Measurements from ENCODE around the gene SYK. TPM values are rescaled to one million over a fixed set of nuclear protein-coding genes. Genes with fewer than 3 reads are reported as not detected.

SYK gene
- polyA plus RNA-seq, 1 of the 3 experiments (the other 2 are of a cell fraction): not detected

DNA sequence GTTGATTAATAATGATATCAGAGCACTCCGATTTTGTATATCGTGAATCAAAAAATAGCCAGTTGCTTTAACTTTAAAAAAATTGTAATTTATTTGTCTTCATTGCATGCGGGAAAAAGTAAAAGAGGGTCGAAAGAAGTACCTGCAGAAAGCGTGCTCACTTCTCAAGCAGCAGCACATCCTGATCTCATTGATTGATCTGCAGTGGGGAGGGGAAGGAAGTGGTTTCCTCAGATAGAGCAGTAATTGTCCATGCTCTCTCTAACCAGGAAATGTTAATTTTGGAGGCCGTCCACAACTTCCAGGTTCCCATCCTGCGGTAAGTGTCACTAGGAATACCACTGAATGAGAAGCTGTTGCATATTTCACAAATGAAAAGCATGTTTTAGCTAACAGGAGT lies 63.2 kb downstream of the SYK start:
- no peaks in the 10 kb centered on the region for H3K27me3 ChIP-seq (ENCODE audit: insufficient read depth)
- H3K4me2 ChIP-seq: no peak overlapping the region
- H3F3A ChIP-seq (replicated peaks; ENCODE audit: insufficient read depth): no peaks in the 10 kb centered on the region
- TF ChIP-seq GATA2 (CRISPR knock-in tag; IDR thresholded peaks at IDR 0.05) (no peak), TAF1 (IDR thresholded peaks at IDR 0.05; ENCODE audit: borderline replicate concordance, low read depth, low read length) (no peak), GABPA (IDR thresholded peaks at IDR 0.05; ENCODE audit: low read depth) (no peak), EP300 (IDR thresholded peaks at IDR 0.05; ENCODE audit: borderline replicate concordance in 1 of 2, low read depth in 1 of 2, low read length in 1 of 2) (no peak), SIN3A (IDR thresholded peaks at IDR 0.05; ENCODE audit: borderline replicate concordance, low read depth, low read length) (no peak)
- TF ChIP-seq, protein P1, sequence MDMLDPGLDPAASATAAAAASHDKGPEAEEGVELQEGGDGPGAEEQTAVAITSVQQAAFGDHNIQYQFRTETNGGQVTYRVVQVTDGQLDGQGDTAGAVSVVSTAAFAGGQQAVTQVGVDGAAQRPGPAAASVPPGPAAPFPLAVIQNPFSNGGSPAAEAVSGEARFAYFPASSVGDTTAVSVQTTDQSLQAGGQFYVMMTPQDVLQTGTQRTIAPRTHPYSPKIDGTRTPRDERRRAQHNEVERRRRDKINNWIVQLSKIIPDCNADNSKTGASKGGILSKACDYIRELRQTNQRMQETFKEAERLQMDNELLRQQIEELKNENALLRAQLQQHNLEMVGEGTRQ (IDR thresholded peaks at IDR 0.05; ENCODE audit: borderline replicate concordance, low read depth, low read length): no peak
- no peak overlapping the region for H2AFZ ChIP-seq (ENCODE audit: low read depth)
- ChIA-PET CTCF (interaction anchor here (0.6 to 1.0 kb wide), 2 partner anchors 789 to 1266 kb away, joined by 3 read pairs; no protein-coding TSS in a partner anchor), POLR2A (no interaction called here)
- no peak overlapping the region for H3K27ac ChIP-seq (ENCODE audit: low read depth in 2 of 2, low read length in 1 of 2)
- H3K4me3 ChIP-seq (ENCODE audit: low read depth in 2 of 2, low read length in 1 of 2): no peak overlapping the region
- WGBS (ENCODE audit: low lambda C conversion rate): 65% methylated on average over 7 of the region's 7 CpGs
- H3K4me1 ChIP-seq (ENCODE audit: control insufficient read depth in 1 of 2, insufficient read depth in 2 of 2, low read depth in 1 of 2, low read length in 1 of 2): no peaks in the 10 kb centered on the region
- no peaks in the 10 kb centered on the region for H3K9me2 ChIP-seq
- no peak overlapping the region for H3K9ac ChIP-seq
- H3K36me3 ChIP-seq (replicated peaks in 1 of 2; ENCODE audit: control insufficient read depth in 1 of 2, insufficient read depth in 2 of 2, low read length in 1 of 2): no peaks in the 10 kb centered on the region
- no peaks in the 10 kb centered on the region for H3K9me3 ChIP-seq
- no peak for DNase-seq
- H3K79me2 ChIP-seq (ENCODE audit: insufficient read depth): no peaks in the 10 kb centered on the region
- H4K20me1 ChIP-seq (ENCODE audit: insufficient read depth): no peaks in the 10 kb centered on the region

DNA sequence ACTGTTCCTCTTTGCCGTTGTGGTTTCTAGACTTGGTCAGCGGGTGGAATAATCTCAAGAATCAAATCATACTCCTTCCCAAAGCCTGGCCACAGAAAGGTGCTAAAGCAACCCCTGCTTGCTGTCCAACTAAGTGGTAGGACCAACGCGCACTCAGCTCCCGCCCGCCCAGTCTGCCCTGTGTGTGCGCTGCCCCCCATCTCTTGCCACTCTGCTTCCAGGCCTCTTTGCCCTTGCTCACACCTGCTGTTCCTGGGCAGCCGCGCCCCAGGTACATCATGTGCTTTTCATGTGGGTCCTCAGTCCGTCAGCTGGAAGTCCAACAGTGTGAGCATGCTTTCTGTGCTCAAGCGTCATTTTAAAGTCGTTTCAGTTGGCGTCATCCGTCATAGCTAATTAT lies 65.5 kb downstream of the SYK start:
- ChIA-PET POLR2A (no interaction called here), CTCF (interaction anchor here (1.1 kb wide), 1 partner anchor 1273 kb away, joined by 3 read pairs; no protein-coding TSS in a partner anchor)
- no peaks in the 10 kb centered on the region for H3K79me2 ChIP-seq (ENCODE audit: insufficient read depth)
- H3K9me2 ChIP-seq: no peaks in the 10 kb centered on the region
- H3K4me2 ChIP-seq: no peak overlapping the region
- H3K4me1 ChIP-seq (ENCODE audit: control insufficient read depth in 1 of 2, insufficient read depth in 2 of 2, low read depth in 1 of 2, low read length in 1 of 2): no peaks in the 10 kb centered on the region; a peak in 1 of 4 replicates
- H2AFZ ChIP-seq (ENCODE audit: low read depth): no peak overlapping the region
- no peaks in the 10 kb centered on the region for H4K20me1 ChIP-seq (ENCODE audit: insufficient read depth)
- H3K4me3 ChIP-seq (ENCODE audit: low read depth in 2 of 2, low read length in 1 of 2): no peak overlapping the region
- DNase-seq: no peak
- H3K27me3 ChIP-seq (ENCODE audit: insufficient read depth): no peaks in the 10 kb centered on the region
- no peak for TF ChIP-seq FOSL2 (IDR thresholded peaks at IDR 0.05; ENCODE audit: borderline replicate concordance, low read depth)
- TF ChIP-seq RAD21 (IDR thresholded peaks at IDR 0.05; ENCODE audit: low read length): no peak
- no peak for TF ChIP-seq YY1 (IDR thresholded peaks at IDR 0.05; ENCODE audit: low read depth)
- no peak for TF ChIP-seq TCF12 (IDR thresholded peaks at IDR 0.05)
- TF ChIP-seq RCOR1 (IDR thresholded peaks at IDR 0.05; ENCODE audit: low read length): no peak
- no peak for TF ChIP-seq ELF1 (IDR thresholded peaks at IDR 0.05)
- TF ChIP-seq EZH2phosphoT487 (IDR thresholded peaks at IDR 0.05; ENCODE audit: borderline replicate concordance, low read depth): no peak
- TF ChIP-seq TAF1 (IDR thresholded peaks at IDR 0.05; ENCODE audit: borderline replicate concordance, low read depth, low read length): no peak
- no peak for TF ChIP-seq TEAD4 (IDR thresholded peaks at IDR 0.05; ENCODE audit: borderline replicate concordance, insufficient read depth)
- no peak for TF ChIP-seq EP300 (IDR thresholded peaks at IDR 0.05; ENCODE audit: borderline replicate concordance in 1 of 2, low read depth in 1 of 2, low read length in 1 of 2)
- TF ChIP-seq, protein P2, sequence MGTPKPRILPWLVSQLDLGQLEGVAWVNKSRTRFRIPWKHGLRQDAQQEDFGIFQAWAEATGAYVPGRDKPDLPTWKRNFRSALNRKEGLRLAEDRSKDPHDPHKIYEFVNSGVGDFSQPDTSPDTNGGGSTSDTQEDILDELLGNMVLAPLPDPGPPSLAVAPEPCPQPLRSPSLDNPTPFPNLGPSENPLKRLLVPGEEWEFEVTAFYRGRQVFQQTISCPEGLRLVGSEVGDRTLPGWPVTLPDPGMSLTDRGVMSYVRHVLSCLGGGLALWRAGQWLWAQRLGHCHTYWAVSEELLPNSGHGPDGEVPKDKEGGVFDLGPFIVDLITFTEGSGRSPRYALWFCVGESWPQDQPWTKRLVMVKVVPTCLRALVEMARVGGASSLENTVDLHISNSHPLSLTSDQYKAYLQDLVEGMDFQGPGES (IDR thresholded peaks at IDR 0.05; ENCODE audit: low read depth, low read length): no peak
- H3K36me3 ChIP-seq (replicated peaks in 1 of 2; ENCODE audit: control insufficient read depth in 1 of 2, insufficient read depth in 2 of 2, low read length in 1 of 2): no peaks in the 10 kb centered on the region
- H3F3A ChIP-seq (replicated peaks; ENCODE audit: insufficient read depth): no peaks in the 10 kb centered on the region
- H3K9ac ChIP-seq: no peak overlapping the region
- H3K9me3 ChIP-seq: no peaks in the 10 kb centered on the region
- WGBS (ENCODE audit: low lambda C conversion rate): 79% methylated on average over 14 of the region's 14 CpGs
- no peak overlapping the region for H3K27ac ChIP-seq (ENCODE audit: low read depth in 2 of 2, low read length in 1 of 2)
